ENCODE results near the gene TEX11.
"Not testable (repeated sequence)": the region's sequence is repeated elsewhere in the genome, so short reads cannot be mapped to it uniquely, and the experiment has no call there.

Gene TEX11

DNA sequence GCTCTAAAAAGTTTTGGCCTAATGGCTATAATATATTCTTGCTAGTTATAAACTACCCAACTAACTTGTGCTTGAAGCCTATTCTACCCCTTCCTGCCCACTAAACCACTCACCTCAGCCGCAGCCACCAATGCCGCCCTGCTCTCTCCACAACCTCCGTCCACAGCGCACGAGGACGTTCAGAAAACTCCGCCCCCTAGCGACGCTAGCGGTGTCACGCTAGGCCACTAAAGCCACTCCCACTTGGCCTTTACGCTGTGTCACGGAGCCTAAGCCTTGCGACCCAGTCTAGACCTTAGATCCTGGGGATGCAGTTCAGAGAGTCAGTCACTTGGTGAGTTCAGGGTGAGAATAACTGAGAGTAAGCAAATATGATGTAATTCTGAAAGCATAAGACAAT, at the start of gene TEX11:
TSS of gene TEX11 (minus strand) at position 171 of the 400 bp plus-strand sequence. CDS start 922 bp downstream, outside the sequence.
- no peak for DNase-seq

DNA sequence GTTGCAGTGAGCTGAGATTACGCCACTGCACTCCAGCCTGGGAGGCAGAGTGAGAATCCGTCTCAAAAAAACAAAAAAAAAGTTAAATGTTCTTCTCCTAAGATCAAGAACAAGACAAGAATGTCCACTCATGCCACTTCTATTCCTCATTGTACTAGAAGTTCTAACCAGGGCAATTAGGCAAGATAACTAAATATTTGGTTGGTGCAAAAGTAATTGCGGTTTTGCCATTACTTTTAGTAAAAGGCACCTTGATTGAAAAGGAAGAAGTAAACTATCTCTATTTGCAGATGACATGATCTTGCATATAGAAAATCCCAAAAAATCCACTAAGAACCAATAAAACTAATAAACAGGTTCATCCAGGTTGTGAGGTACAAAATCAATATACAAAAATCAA, 46.4 kb upstream of the TEX11 start:
- no peak for DNase-seq

DNA sequence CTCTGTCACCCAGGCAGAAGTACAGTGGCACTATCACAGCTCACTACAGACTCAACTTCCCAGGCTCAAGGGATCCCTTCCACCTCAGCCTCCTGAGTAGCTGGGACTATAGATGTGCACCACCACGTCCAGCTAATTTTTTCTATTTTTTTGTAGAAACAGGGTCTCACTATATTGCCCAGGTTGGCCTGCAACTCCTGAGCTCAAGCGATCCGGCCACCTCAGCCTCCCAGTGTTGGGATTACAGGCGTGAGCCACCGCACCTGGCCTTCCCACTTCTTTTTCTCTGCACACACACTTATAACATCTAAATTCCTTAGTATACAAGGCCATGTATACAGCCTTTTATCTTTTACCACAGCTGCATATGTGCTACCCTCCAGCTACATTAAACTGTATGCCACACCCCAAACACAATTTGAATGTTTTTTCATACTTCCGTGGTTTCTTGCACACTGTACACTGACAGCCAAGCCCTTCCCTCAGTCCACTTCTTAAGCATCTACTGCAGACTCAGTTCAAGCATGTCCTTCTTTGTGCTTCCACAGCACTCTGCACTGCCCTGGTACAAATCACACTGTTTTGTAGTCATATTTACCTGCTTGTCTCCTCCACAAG, 15.9 kb upstream of the TEX11 start:
- no peak for DNase-seq

DNA sequence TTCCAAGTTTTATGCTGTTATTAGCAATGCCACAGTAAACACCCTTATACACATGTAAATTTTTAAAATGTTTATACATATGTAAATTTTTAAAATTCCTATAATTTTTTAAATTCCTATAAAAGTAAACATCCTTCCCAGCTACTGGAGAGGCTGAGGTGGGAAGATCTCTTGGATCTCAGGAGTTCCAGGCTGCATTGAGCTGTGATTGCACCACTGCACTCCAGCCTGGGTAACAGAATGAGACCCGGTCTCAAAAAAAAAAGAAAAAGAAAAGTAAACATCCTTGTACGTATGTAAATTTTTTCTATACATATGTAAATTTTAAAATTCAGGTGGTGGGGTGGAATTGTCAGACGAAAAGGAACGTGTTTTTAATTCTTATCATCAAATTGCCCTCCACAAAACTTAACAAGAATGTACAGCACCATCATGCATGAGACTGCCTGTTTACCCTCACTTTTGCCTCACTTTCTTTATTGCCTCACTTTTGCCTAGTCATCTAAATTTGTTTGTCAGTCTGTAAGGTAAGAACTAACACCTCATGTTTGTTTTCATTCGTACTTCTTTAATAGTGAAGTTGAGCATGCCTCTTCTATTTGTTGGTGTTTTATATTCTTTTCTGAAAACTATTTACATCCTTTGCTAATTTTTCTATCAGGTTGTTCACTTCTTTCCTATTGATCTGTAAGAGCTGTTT, 14.4 kb upstream of the TEX11 start:
- DNase-seq, result no peak

DNA sequence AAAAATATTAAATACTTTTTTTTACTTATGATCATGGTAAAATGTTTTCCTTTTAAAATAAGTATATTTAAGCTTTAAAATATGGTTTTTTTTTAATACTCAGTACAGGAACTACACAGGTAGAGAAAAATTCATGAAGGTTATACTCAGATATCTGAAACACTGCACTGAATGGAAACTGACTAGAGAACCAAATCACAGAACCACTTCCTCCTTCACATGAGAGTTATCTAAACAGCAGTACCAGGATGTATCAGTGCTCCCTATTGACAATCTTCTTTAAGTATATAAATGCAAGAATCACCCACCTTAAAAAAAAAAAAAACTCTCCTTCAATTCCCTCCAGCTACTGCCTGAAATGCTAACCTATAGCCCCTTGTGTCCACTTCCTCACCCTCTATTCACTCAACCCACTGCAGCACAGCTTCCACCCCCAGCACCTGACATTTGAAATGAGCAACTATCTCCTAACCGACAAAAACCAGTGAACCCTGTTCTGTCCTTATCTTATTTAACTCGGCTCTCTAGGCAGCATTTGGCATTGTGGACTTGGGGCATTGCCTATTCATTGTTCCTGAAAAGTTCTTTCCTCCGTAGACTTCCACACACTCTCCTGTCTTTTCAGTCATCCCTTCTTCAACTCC, 13.3 kb upstream of the TEX11 start:
- DNase-seq, result no peak

DNA sequence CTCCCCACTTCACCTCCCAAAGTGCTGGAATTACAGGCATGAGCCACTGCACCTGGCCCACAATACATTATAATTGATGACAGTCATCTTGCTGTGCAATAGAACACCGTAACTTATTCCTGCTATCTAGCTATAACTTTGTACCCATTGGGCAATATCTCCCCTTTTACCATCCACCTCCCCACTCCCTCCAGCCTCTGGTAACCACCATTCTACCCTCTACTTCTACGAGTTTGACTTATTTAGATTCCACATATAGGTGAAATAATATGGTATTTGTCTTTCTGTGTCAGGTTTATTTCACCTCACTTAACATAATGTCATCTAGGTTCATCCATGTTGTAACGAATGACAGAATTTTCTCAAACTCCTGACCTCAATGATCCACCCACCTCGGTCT, 8.2 kb upstream of the TEX11 start:
- DNase-seq, result no peak

DNA sequence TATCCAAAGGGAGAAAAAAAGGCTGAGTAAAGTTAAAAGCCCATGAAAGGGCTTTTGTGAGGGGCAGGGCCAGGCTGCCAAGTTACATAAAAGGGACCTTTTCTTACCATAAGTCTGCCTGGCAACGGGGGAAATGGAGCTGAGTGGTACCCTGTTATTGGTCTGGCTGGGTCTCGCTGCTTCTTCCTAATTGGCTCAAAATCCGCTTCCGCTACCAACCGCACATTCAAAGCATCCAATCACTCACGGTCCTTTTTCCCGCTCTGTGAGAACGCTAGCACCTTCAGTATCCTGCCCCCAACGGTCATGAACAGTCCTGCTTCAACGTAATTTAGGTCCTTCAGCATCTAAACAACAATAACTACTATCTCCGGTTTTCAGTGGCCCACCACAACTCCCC, 611 bp downstream of the TEX11 start:
- DNase-seq, result no peak

DNA sequence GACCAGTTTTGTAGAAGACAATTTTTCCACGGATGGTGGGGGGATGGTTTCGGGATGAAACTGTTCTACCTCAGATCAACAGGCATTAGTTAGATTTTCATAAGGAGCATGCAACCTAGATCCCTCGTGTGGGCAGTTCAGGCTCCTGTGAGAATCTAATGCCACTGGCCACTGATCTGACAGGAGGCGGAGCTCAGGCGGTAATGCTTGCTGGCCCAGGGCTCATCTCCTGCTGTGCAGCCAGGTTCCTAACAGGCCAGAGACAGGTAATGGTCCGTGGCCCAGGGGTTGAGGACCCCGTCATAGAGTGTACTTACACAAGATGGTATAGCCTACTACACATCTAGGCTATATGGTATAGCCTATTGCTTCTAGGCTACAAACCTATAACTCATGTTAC, 7.0 kb downstream of the TEX11 start:
- no peak for DNase-seq

DNA sequence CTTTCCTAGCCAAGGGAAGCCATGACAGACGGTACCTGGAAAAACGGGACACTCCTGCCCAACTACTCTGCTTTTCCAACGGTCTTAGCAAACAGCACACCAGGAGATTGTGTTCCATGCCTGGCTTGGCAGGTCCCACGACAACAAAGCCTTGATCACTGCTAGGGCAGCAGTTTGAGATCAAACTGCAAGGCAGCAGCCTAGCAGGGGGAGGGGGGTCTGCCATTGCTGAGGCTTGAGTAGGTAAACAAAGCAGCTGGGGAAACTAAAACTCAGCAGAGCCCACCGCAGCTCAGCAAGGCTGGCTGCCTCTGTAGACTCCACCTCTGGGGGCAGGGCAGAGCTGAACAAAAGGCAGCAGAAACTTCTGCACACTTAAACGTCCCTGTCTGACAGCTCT, 18.1 kb downstream of the TEX11 start:
- not testable (repeated sequence) for DNase-seq

DNA sequence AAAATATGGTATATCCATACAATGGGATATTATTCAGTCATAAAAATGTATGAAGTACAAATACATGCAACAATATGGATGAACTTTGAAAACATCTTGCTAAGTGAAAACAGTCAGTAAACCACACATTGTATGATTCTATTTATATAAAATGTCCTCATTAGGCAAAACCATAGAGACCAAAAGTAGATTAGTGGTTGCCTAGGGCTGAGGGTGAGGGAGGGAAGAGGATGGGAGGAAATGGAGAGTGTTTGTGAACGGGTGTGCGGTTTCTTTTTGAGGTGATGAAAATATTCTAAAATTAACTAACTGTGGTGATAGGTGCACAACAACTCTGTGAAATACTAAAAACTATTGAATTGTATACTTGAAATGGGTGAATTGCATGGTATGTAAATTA, 29.6 kb downstream of the TEX11 start:
- DNase-seq, result no peak

DNA sequence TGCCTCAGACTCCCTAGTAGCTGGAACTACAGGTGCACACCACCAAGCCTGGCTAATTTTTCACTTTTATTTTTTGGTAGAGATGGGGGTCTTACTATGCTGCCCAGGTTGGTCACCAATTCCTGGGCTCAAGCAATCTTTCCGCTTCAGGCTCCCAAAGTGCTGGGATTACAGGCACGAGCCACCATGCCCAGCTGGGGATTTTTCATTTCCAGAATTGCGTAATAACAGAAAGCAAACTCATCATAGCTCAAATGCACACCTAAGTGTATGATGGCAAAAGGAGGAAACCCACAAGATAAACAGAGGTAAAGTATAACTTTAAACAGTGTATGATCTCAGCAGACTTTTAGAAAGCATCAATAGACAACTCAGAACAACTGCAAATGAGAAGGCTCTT, 56.2 kb downstream of the TEX11 start:
- DNase-seq, result no peak

DNA sequence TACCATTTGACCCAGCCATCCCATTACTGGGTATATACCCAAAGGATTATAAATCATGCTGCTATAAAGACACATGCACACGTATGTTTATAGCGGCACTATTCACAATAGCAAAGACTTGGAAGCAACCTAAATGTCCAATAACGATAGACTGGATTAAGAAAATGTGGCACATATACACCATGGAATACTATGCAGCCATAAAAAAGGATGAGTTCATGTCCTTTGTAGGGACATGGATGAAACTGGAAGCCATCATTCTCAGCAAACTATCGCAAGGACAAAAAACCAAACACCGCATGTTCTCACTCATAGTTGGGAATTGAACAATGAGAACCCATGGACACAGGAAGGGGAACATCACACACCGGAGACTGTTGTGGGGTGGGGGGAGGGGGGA, 64.4 kb downstream of the TEX11 start:
- not testable (repeated sequence) for DNase-seq

DNA sequence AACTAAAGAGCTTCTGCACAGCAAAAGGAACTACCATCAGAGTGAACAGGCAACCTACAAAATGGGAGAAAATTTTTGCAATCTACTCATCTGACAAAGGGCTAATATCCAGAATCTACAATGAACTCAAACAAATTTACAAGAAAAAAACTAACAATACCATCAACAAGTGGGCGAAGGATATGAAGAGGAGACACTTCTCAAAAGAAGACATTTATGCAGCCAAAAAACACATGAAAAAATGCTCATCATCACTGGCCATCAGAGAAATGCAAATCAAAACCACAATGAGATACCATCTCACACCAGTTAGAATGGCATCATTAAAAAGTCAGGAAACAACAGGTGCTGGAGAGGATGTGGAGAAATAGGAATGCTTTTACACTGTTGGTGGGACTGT, 64.9 kb downstream of the TEX11 start:
- DNase-seq, result not testable (repeated sequence)

DNA sequence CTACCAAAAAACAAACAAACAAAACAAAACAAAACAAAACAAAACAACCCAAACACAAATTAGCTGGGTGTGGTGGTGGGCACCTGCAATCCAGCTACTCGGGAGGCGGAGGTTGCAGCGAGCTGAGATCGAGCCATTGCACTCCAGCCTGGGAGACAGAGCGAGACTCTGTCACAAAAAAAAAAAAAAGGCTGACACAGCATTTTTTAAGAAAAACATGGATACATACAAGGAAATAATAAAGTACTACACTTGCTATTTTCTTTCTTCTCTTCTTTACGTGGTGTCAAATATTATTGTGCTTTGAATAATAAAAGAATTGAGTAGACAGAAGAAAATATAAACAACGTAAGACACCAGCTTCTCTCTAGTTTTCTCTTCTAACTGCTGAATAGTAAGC, 73.9 kb downstream of the TEX11 start:
- no peak for DNase-seq

DNA sequence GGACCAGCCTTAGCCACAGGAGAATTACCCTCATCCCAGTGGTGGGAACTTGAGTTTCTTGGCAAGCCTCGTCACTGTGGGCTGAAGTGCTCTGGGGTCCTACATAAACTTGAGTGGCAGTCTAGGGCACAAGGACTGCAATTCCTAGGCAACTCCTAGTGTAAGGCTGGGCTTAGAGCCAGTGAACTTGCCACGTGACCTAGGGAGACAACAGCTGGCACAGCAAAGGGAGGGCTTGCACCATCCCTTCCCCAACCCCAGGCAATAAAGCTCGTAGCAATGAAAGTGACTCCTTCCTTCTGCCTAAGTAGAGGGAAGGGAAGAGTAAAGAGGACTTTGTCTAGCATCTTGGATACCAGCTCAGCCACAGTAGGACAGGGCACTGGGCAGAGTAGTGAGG, 81.8 kb downstream of the TEX11 start:
- DNase-seq, result no peak

DNA sequence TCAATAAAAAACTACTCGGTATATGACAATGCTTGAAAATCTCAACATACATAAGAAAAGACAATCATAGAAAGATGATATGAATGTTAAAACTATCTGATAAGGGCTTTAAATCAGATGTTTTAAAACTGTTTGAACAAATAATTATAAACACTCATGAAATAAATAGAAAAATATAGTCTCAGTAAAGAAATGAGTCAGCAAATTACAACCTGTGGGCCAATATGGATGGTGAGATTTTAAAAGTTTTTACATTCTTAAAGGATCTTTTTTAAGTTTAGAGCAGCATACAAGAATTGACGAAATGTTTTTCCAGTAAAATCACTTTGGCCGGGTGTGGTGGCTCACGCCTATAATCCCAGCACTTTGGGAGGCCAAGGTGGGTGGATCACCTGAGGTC, 83.1 kb downstream of the TEX11 start:
- no peak for DNase-seq

DNA sequence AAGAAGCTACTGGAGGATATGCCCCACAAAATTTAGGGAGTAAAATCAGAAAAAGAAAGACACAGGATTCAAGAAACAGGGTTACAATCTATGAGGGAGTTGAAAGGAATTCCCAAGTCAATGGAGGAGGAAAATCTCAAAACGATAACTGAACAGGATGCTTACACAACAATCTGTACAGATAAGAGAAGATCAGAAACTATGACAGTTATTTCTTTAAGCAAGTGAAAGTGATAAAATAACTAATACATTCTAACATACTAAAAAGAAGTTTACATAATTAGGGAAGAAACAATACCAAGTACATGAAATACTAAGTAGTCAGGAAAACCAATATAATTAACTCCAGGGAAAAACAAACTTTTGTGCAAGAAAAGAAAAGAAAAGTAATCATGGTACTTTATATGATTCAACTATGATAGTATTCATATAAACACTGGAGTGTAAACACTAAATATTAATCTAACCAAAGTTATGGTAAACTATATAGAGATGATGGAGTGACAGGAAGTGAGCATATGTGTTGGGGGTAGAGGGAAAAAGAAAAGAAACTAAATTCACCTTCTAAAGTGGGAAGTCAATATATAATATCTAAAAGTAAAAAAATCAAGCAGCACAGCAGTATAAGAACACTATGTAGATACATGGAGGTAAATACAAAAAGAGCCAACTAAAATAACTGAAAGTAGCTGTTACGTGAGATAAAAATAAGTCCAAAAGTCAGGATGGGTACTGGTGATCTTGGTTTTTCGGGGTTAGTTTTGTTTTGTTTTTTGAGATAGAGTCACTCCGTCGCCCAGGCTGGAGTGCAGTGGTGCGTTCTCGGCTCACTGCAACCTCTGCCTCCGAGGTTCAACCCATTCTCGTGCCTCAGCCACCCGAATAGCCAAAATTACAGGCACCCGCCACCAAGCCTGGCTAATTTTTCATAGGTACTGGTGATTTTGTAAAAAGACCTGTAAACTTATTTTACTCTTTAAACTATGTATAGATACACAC, 99.3 kb downstream of the TEX11 start:
- DNase-seq, result no peak

DNA sequence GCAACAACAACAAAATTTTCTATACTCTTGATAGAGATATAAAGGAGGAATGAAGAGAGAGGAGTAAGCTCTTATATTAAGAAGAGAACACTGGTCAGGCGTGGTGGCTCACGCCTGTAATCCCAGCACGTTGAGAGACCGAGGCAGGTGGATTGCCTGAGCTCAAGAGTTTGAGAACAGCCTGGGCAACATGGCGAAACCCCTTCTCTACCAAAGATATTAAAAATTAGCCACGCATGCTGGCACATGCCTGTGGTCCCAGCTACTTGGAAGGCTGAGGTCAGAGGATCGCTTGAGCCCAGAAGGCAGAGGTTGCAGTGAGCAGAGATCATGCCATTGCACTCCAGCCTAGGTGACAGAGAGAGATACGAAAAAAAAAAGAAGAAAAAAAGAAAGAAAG, 102.4 kb downstream of the TEX11 start:
- DNase-seq, result no peak

DNA sequence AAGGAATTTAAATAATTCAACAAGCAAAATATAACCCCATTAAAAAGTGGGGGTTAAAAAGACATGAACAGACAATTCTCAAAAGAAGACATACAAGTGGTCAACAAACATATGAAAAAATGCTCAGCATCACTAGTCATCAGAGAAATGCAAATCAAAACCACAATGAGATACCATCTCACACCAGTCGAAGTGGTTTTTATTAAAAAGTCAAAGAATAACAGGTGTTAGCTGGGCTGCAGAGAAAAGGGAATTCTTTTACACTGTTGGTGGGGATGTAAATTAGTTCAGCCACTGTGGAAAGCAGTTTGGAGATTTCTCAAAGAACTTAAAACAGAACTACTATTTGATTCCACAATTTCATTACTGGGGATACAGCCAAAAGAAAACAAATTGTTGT, 111.8 kb downstream of the TEX11 start:
- not testable (repeated sequence) for DNase-seq

DNA sequence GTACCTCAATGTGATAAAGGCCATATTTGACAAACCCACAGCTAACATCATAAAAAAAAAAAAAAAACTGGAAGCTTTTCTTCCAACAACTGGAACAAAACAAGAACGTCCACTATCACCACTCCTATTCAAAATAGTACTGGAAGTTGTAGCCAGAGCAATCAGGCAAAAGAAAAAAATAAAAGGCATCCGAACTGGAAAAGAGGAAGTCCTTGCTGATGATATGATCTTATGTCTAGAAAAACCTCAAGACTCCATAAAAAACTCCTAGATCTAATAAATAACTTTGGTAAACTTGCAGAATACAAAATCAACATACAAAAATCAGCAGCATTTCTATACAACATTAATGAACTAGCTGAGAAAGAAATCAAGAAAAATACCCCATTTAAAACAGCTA, 134.3 kb downstream of the TEX11 start:
- no peak for DNase-seq

DNA sequence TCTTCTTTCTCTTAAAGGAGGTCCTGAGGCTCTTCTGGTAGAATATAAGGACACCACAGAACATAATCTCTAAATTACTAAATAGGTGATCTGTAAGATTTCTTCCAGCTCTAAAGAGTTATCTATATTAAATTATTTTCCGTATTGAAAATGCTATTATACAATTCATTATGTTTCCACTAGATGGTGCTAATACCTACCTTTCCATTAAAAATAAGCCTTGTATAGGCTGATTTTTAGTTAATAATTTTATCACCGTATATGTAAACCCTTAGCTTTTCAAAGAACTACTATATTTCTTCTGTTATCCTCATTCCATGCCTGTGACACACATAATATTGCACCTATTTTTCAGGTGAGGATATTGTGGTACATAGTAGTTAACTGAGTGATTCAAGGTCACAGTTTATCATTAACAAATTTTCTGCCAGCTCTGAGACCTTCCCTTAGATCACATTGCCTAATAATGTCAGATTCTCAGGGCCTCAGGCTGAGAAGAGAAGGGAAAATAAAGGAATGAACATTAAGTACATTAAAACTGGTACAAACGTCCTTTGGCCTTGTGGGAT, 138.8 kb downstream of the TEX11 start:
- DNase-seq, result no peak

DNA sequence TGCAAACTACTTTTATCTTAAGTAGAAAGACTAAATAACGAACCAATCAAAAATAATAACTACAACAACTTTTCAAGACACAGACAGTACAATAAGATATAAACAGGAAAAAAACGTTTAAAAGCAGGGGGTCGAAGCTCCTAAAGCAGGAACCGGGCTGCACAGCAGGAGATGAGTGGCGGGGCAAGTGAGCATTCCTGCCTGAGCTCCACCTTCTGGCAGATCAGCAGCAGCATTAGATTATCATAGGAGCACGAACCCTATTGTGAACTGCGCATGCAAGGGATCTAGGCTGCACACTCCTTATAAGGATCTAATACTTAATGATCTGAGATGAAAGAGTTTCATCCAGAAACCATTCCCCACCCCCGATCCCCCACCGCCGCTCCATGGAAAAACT, 146.2 kb downstream of the TEX11 start:
- DNase-seq, result no peak

DNA sequence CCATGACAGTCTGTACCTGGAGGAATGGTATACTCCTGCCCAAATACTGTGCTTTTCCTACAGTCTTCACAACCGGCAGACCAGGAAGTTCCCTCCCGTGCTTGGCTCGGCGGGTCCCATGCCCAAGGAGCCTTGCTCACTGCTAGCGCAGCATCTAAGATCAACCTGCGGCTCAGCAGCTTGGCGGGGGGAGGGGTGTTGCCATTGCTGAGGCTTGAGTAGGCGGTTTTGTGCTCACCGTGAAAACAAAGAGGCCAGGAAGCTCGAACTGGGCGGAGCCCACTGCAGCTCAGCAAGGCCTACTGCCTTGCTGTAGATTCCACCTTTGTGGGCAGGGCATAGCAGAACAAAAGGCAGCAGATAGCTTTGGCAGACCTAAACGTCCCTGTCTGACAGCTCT, 152.7 kb downstream of the TEX11 start:
- DNase-seq, result no peak

Measured in amniotic stem cell (primary cell).